ENCODE results near the gene ZDHHC19.

- no peak for TF ChIP-seq CTCF (conservative IDR thresholded peaks at IDR 0.05)
- TF ChIP-seq ZFX (IDR thresholded peaks at IDR 0.05) = no peak
These were observed 51.7 kb downstream of the ZDHHC19 start for GRCh38 chr3:196159526-196159925.
